RPMI8226 (cell line): ENCODE data around the gene TRAPPC14.
A peak's percentile ranks its signal among the peaks of the same experiment; 100 is the strongest.

Experiments
- DNase-seq: peaks from one replicate; pipeline ENCODE4 v3.0.0-alpha.2; 2015

Gene TRAPPC14

DNA sequence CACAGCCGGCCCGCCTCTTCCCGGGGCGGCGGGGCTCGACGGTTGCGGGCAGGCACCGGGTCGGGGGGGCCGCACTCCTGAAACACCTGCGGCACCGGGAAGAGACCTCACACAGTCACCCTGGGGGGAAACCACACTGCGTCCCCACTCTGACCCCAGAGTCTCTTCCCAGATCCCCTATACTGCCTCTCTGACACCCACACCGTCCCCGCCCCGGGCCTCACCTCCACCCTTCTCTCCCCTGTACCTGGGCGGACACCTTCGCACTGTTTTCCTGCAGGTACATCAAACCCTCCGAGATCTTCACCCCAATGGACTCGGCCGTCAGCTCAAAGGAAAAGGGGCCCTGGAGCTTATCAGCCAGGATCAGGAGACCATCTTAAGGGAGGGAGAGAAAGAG, 13.3 kb upstream of the TRAPPC14 start:
- peak; percentile 22 for DNase-seq

DNA sequence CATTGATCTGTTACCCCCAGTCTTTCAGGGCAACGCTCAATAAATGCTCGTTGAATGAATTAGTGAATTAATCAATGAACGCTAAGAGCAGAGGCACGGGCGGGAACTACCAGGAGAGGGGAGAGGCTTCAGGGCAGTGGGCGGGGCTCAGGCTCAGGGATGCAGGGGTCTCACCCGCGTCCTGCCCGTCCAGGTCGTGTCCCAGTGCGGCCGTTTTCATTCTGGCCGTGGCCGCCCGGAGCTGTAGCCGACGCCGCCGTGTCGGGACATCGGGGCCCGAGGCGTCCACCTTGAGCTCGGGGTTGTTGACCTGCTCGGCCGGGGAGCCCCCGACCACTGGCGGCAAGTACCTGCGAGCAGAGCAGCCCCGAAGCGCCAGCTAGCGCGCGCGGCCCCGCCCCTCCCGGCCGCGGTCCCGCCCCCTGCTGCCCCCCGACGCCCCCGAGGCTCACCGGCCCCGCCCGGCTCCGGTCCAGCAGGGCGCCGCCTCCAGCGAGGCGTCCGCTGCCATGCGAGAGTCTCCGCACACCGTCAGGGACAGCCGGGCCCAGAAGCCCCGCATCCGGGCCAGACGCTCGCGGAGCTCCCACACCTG, 12.7 kb upstream of the TRAPPC14 start:
- peak; percentile 38 for DNase-seq

DNA sequence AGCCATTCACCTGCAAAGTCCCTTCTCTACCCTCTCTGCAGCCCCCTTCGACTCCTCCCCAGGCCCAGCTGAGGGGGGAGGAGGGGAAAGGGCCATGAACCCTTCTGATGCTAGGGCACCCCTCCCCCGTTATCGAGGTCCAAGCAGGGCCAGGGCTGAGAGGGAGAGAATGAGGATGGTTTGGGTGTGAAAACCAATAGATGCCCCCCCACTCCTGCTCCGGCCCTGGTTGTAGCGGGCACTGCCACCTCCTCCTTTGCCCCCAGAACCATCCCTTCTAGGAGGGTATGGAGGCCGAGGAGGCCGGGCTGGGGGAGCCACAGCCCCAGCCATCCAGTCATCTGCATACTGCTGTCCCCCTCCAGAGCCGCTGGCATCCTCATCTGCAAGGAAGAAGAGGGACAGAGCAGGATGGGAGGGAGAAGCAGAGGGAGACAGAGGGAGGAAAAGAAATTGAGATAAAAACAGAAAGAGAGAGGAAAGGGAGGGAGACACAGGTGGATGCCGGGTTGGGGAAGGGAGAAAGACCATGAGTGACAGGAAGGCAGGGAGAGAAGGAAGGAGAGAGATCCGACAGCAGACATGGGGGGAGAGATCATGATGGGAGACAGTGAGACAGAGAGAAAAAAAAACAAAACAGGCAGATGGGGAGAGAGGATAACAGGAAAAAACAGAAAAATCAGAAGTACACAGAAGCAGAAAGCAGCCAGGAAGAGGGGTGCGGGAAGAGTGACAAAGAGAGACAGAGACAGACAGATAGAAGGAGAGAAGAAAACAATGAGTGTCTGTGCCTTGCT, 11.8 kb upstream of the TRAPPC14 start:
- DNase-seq, result no peak

DNA sequence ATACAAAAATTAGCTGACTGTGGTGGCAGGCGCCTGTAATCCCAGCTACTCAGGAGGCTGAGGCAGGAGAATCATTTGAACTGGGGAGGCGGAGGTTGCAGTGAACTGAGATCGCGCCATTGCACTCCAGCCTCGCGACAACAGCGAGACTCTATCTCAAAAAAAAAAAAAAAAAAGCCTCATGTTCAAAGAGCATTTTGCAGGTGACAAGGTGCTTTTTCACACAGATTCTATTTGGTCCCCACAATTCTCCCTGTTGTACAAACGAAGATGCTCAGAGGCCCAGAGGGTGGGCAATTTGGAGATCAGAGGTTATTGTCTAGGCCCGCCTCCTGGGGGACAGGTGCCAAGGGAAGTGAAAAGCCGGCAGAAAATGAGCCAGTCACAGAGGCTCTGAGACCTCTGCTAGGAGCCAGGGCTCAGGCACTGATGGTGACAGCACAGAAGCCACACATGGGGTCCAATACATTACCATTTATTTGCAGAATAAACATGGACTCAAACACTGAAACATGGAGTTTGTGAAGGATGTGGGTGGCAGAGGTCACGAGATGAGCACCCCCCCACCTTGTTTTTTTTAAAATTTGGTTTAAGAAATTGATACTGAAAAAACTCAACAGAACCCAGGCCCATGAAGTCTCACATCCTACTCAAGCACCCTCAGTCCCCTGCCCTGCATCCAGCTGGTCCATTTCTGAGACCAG, 10.8 kb upstream of the TRAPPC14 start:
- peak; percentile 51 for DNase-seq

- no peak for DNase-seq
Measured at GRCh38 chr7:100167912-100168323, 9.4 kb upstream of the TRAPPC14 start.

- DNase-seq, result peak; percentile 22
Measured at GRCh38 chr7:100166970-100167911, 8.7 kb upstream of the TRAPPC14 start.

- peak; percentile 52 for DNase-seq
Measured at GRCh38 chr7:100166317-100166940, 7.9 kb upstream of the TRAPPC14 start.

- no peak for DNase-seq
Measured at GRCh38 chr7:100163871-100164270, 5.3 kb upstream of the TRAPPC14 start.

GRCh38 chr7:100163006-100163531, 4.5 kb upstream of the TRAPPC14 start:
- DNase-seq, result peak; percentile 31

- no peak for DNase-seq
Measured at GRCh38 chr7:100160067-100160466, 1.5 kb upstream of the TRAPPC14 start.

- no peak for DNase-seq
Measured at GRCh38 chr7:100159099-100159623, 638 bp upstream of the TRAPPC14 start.

DNA sequence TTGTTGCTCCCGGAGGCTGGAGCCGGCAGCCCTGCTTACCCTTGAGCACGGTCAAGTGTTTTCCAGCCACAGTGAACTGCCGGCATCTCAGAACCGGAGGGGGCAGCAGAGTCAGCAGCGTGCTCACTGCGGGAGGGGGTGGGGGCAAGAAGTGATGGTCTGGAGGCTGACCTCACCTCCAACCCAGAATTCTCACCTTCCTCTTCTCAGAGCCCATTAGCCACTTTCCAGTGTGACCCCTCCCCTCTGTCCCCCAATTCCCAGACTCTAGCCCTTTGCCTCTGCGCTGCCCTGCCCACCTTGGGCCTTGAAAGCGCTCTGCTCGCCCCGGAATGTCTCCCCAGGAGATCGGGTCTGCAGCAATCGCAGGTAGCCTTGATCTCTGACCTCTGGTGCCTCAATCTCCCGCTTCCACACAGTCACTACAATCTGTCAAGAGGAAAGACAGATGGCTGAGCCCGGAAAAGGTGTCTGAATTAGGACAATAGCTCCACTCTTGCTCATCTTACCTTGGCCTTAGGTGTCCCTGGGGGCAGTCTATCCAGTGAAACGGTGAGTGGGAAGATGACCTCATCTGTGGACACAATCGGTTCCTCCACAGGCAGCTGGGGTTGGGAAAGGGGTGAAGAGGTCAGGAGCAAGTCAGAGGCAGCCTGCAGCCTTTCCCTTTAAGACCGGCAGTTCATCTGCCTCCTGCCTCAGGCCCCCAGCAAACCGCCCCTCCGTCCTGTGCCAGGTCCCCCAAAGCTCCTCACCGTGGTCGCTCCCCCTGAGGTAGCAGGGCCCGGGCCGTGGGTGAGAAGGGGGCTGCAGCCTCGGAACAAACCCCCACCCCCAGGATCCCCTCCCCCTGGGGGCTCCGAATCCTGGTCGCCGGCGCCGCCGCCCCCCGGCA, 942 bp downstream of the TRAPPC14 start:
- DNase-seq, result peak; percentile 25

- DNase-seq, result no peak
Measured at GRCh38 chr7:100157069-100157333, 1.5 kb downstream of the TRAPPC14 start.

- no peak for DNase-seq
Measured at GRCh38 chr7:100156331-100157068, 2.0 kb downstream of the TRAPPC14 start.

DNA sequence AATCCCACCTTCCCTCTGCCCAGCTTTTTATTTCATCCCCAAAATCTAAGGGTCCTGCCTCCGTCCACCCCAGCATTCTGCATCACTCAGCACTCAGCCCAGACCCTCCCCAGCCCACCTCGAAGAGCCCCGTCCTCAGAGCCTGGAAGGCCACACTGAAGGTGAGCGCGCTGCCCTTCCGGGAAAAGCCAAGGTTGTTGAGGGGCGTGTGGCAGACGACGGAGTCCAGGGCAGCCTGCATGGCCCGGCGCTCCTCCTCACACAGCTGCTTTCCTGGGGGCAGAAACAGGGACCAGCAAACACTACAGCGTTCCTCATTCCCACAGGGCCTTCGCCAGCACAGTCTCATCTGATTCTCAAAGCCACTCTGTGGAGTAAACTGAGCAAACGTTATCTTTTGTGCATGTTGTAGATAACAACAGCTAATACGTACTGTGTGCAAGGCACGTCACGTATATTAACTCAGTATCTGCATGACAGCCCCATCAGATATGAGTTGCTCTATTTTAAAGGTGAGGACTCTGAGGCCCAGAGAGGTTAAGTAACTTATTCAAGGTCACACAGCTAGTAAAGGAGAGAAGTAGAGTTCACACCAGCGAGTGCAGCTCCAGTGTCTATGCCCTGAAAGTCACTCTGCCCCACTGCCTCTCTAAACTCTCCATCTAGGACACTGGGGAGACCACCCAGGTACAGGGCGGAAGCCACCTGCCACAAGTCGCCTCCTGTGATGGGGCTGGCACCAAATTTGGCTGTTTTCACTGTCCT, 2.8 kb downstream of the TRAPPC14 start:
- DNase-seq, result no peak

DNA sequence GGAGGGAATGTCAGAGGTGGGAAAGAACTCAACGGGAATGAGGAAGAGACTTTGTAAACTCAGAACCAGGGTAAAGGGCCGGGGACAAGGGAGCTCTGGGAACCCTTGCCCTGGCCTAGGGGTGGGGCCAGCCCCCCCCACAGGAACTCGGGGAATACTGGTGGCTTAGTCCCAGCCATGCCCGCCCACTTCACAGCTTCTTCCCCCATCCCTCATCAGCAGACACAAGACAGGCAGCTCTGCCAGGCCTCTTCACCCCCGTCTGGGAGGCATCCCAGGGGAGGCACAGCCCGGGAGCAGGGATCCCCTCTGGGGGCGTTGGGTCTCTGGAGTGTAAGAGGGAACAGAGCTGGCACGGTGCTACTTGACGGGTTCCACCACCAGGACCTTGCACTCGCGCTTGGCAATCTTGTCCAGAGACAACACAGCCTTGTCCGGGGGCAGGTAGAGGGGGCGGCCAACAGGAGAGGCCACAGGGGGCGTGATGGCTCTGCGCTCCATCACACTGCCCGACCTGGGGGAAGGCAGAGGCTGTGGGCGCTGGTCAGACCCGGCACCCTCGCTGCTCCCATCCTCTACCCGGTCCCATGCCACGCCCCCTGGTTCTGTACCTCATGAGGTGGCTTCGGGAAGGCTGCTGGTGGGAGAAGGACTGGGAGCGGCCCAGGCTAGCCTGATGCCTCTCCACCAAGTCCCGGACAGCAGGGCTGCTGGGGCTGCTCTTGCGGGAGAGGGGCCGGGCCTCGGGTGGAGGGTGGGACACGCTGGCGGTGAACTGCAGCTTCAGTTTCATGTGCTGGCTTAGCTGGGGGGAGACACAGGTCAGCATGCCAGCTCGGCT, 3.7 kb downstream of the TRAPPC14 start:
- DNase-seq, result no peak

DNA sequence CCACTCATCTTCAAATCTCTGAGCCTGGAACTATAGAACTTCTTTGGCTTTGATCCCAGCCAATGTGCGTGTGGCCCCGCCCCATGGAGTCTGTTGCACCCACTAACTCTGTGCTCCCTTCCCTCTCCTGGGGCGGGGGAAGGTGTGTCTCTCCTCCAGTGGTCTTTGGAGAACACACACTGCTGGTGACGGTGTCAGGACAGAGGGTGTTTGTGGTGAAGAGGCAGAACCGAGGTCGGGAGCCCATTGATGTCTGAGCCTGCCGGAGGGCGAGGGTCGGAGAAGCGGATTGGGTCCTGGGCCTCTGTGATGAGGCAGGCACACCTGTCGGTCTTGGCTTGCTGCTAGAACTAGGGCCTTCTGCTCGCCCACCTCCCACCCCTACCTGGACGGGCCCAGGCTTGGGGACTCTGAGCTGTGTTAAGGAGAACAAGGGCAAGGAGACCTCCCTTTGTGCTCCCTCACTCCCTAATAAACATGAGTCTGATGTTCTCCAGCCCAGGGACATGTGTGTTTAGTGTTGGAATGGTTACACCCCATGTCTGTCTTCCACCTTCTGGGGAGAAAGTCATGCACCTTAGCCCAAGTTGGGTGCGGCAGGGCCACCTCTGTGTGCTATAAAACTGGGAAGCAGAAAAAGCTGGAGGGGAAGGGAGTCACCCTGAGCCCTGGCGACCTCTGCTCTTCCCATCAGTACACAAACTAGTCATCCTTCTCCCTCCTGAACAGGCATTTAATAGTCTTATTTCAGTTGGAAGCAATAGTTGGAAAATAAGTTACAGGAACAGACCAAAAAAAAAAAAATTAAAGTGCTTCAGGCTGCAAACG, 4.6 kb downstream of the TRAPPC14 start:
- no peak for DNase-seq
